ENCODE measurements around the gene DYRK1B. TPM values are rescaled to one million over a fixed set of nuclear protein-coding genes. Genes with fewer than 3 reads are reported as not detected.

DYRK1B gene
- total RNA-seq, 1 donor from 2014 or later = 16.7 TPM

GRCh38 chr19:39830406-39830805 lies 3.6 kb downstream of the DYRK1B start:
- ATAC-seq = no peak
- TF ChIP-seq CTCF (IDR thresholded peaks at IDR 0.05) = no peak
- Histone ChIP-seq H3K27me3 (no peaks in the 10 kb centered on the region), H3K4me1 (peaks cover 10% of the 10 kb centered on the region), H3K4me3 (no peak overlapping the region), H3K27ac (no peak overlapping the region), H3K9me3 (no peaks in the 10 kb centered on the region), H3K36me3 (peaks cover 70% of the 10 kb centered on the region)
- intact Hi-C loops (cut with DNase I) = no loop called here
- DNase-seq = no peak

- no peak overlapping the region for H3K27ac ChIP-seq
- no peak overlapping the region for H3K4me3 ChIP-seq
- no peak for TF ChIP-seq CTCF (IDR thresholded peaks at IDR 0.05)
- H3K27me3 ChIP-seq = no peaks in the 10 kb centered on the region
- ATAC-seq (no peak), DNase-seq (no peak)
- peaks cover 14% of the 10 kb centered on the region for H3K4me1 ChIP-seq
- H3K36me3 ChIP-seq = peaks cover 64% of the 10 kb centered on the region
- intact Hi-C loops (cut with DNase I) = no loop called here
- no peaks in the 10 kb centered on the region for H3K9me3 ChIP-seq
Observed at GRCh38 chr19:39829702-39830275, 4.2 kb downstream of the DYRK1B start.

- Histone ChIP-seq H3K27me3 (no peaks in the 10 kb centered on the region), H3K4me1 (peaks cover 19% of the 10 kb centered on the region), H3K27ac (no peak overlapping the region), H3K4me3 (no peak overlapping the region), H3K9me3 (no peaks in the 10 kb centered on the region), H3K36me3 (peaks cover 60% of the 10 kb centered on the region)
- TF ChIP-seq CTCF (IDR thresholded peaks at IDR 0.05) = no peak
- DNase-seq (no peak), ATAC-seq (no peak)
- intact Hi-C loops (cut with DNase I) = no loop called here
Observed at GRCh38 chr19:39828654-39829032, 5.3 kb downstream of the DYRK1B start.

GRCh38 chr19:39828015-39828653 lies 5.8 kb downstream of the DYRK1B start:
- H3K9me3 ChIP-seq = no peaks in the 10 kb centered on the region
- no peak overlapping the region for H3K27ac ChIP-seq
- ATAC-seq = no peak
- no peak for TF ChIP-seq CTCF (IDR thresholded peaks at IDR 0.05)
- no peak overlapping the region for H3K4me3 ChIP-seq
- H3K27me3 ChIP-seq = no peaks in the 10 kb centered on the region
- DNase-seq = no peak
- intact Hi-C loops (cut with DNase I) = no loop called here
- H3K4me1 ChIP-seq = peaks cover 20% of the 10 kb centered on the region
- H3K36me3 ChIP-seq = peaks cover 60% of the 10 kb centered on the region

- DNase-seq (no peak), ATAC-seq (no peak)
- intact Hi-C loops (cut with DNase I) = no loop called here
- Histone ChIP-seq H3K27me3 (no peaks in the 10 kb centered on the region), H3K4me3 (no peak overlapping the region), H3K9me3 (no peaks in the 10 kb centered on the region), H3K36me3 (peaks cover 60% of the 10 kb centered on the region), H3K27ac (no peak overlapping the region), H3K4me1 (peaks cover 11% of the 10 kb centered on the region)
- TF ChIP-seq CTCF (IDR thresholded peaks at IDR 0.05) = no peak
Observed at GRCh38 chr19:39827216-39827615, 6.7 kb downstream of the DYRK1B start.

Measured in upper lobe of right lung (tissue), 1 donor.